Testis (tissue), 3 donors: Measurements from ENCODE around the gene PTPRR. TPM values are rescaled to one million over a fixed set of nuclear protein-coding genes. Genes with fewer than 3 reads are reported as not detected.
A peak's percentile ranks its signal among the peaks of the same experiment; 100 is the strongest.

Source experiments
- DNase-seq: peaks from one replicate; pipeline ENCODE4 v3.0.0-alpha.2; 2019
- H3K27ac ChIP-seq, 2 donors: fragments of 200-600 bp; sonication (generic); one replicate each; pipeline ENCODE4 v1.5.1; 2019
- H3K27me3 ChIP-seq: fragments of 200-600 bp; sonication (generic); one replicate; pipeline ENCODE4 v1.5.1; 2019
- H3K36me3 ChIP-seq: fragments of 200-600 bp; sonication (generic); one replicate; pipeline ENCODE4 v1.5.1; 2017; ENCODE audit warnings: low read depth; ENCODE audit errors: missing control alignments
- H3K4me1 ChIP-seq: fragments of 200-600 bp; sonication (generic); one replicate; pipeline ENCODE4 v1.5.1; 2019
- H3K4me3 ChIP-seq, 2 donors: fragments of 200-600 bp; sonication (generic); one replicate each; pipeline ENCODE4 v1.5.1; 2017 to 2019
- H3K9me3 ChIP-seq: fragments of 200-600 bp; sonication (generic); one replicate; pipeline ENCODE4 v1.5.1; 2017
- CTCF ChIP-seq, 3 experiments: fragments of 450-650 bp in 2 of 3; fragments of 200-600 bp in 1 of 3; sonication (generic) in 1 of 3; IDR thresholded peaks; one replicate each; pipeline ENCODE4 v1.5.1; 2016 to 2019; ENCODE audit warnings: antibody characterized with exemption in 3 of 3, mild to moderate bottlenecking in 2 of 3, moderate library complexity in 1 of 3
- POLR2A ChIP-seq: fragments of 450-650 bp; IDR thresholded peaks from one replicate; pipeline ENCODE4 v1.6.1; 2017; ENCODE audit warnings: antibody characterized with exemption, mild to moderate bottlenecking, moderate library complexity
- WGBS, 2 donors: methylation state at CpG; one replicate each; pipeline ENCODE4 v1.1.5; 2018; 5-methylcytosine and 5-hydroxymethylcytosine counted together
- intact Hi-C: fragments of 100-400 bp; cut with DNase I; formaldehyde crosslinking; loops from one replicate; pipeline ENCODE4 v1.15.1; 2023; ENCODE audit warnings: low total_unique reads
- polyA plus RNA-seq: library from polyadenylated mRNA; stranded (reverse); fragments of 350-450 nt; fragmentation: Illumina TruSeq; extraction: RNeasy Lipid Tissue Mini Kit (QIAGEN cat#74804); gene quantifications from one replicate; pipeline ENCODE4 v1.2.3, GENCODE V29; 2014; ENCODE audit warnings: low read depth, low replicate concordance; ENCODE audit not compliant: insufficient read depth
- total RNA-seq, 2 donors: library from RNA; depleted of rRNA; stranded (reverse); fragments of >200 nt; gene quantifications; one replicate each; pipeline ENCODE4 v1.2.3, GENCODE V29; 2016

The PTPRR gene
- total and polyA plus RNA-seq, 3 donors from 2014 or later: 0.16 to 0.43 (median 0.24) TPM

- 91 to 98% methylated on average over 1 of the region's 1 CpG for WGBS, 2 donors
These were observed 34.9 kb upstream of the PTPRR start for GRCh38 chr12:70955415-70955814.

GRCh38 chr12:70950451-70950850 lies 29.9 kb upstream of the PTPRR start:
- TF ChIP-seq CTCF (IDR thresholded peaks at IDR 0.05) (no peak), POLR2A (no peak)
- Histone ChIP-seq H3K36me3 (no peaks in the 10 kb centered on the region), H3K4me3 (no peak overlapping the region), H3K27ac (no peak overlapping the region), H3K9me3 (no peaks in the 10 kb centered on the region), H3K4me1 (no peaks in the 10 kb centered on the region), H3K27me3 (no peaks in the 10 kb centered on the region)
- intact Hi-C loops: no loop called here
- no peak for DNase-seq
- WGBS, 2 donors: 78 to 89% methylated on average over 2 of the region's 2 CpGs

More at GRCh38 chr12:70955415-70955814, 34.9 kb upstream of the PTPRR start:
- Histone ChIP-seq H3K9me3 (no peaks in the 10 kb centered on the region), H3K27me3 (no peaks in the 10 kb centered on the region), H3K27ac (no peak overlapping the region), H3K4me1 (no peaks in the 10 kb centered on the region), H3K36me3 (no peaks in the 10 kb centered on the region), H3K4me3 (no peak overlapping the region)
- TF ChIP-seq POLR2A (no peak), CTCF (IDR thresholded peaks at IDR 0.05) (no peak)
- DNase-seq: no peak
- intact Hi-C loops: no loop called here

GRCh38 chr12:70948976-70949336 lies 28.4 kb upstream of the PTPRR start:
- Histone ChIP-seq H3K9me3 (no peaks in the 10 kb centered on the region), H3K4me1 (no peaks in the 10 kb centered on the region), H3K4me3 (no peak overlapping the region), H3K27me3 (no peaks in the 10 kb centered on the region), H3K36me3 (no peaks in the 10 kb centered on the region), H3K27ac (no peak overlapping the region)
- TF ChIP-seq POLR2A: no peak
- no peak for TF ChIP-seq CTCF (IDR thresholded peaks at IDR 0.05)
- intact Hi-C loops: no loop called here
- peak; percentile 43 for DNase-seq

GRCh38 chr12:70948236-70948975 lies 27.9 kb upstream of the PTPRR start:
- Histone ChIP-seq H3K4me1 (no peaks in the 10 kb centered on the region), H3K4me3 (no peak overlapping the region), H3K9me3 (no peaks in the 10 kb centered on the region), H3K27me3 (no peaks in the 10 kb centered on the region), H3K27ac (no peak overlapping the region), H3K36me3 (no peaks in the 10 kb centered on the region)
- no peak for DNase-seq
- 47 to 66% methylated on average over 6 of the region's 6 CpGs for WGBS, 2 donors
- intact Hi-C loops: no loop called here
- TF ChIP-seq POLR2A (no peak), CTCF (IDR thresholded peaks at IDR 0.05) (no peak)

- WGBS, 2 donors: 48 to 60% methylated on average over 3 of the region's 3 CpGs
- Histone ChIP-seq H3K9me3 (no peaks in the 10 kb centered on the region), H3K4me3 (no peak overlapping the region), H3K4me1 (no peaks in the 10 kb centered on the region), H3K27me3 (no peaks in the 10 kb centered on the region), H3K36me3 (no peaks in the 10 kb centered on the region), H3K27ac (no peak overlapping the region)
- no peak for TF ChIP-seq POLR2A
- TF ChIP-seq CTCF (IDR thresholded peaks at IDR 0.05): no peak
- intact Hi-C loops: no loop called here
- no peak for DNase-seq
These were observed 15.8 kb upstream of the PTPRR start for GRCh38 chr12:70936203-70936813.
